Activated B cell treated with CpG ODN at 0.5 μM for 24 hours (primary cell): ENCODE results near the gene ABR. TPM values are rescaled to one million over a fixed set of nuclear protein-coding genes. Genes with fewer than 3 reads are reported as not detected.

Source experiments
- ATAC-seq: fragments of 200-7000 bp; cut with Tn5 transposase; one replicate; pipeline ENCODE4 v1.10.0; 2021; ENCODE audit warnings: low read depth, mild to moderate bottlenecking, moderate library complexity
- CTCF ChIA-PET: fragments of 350-600 bp; sonication (Branson Sonifier 250); formaldehyde crosslinking; loops from one replicate; lab custom pipeline; 2021; ENCODE audit warnings: antibody characterized with exemption; lab: Charles Lee
- POLR2A ChIA-PET: fragments of 350-600 bp; sonication (Branson Sonifier 250); formaldehyde crosslinking; loops from one replicate; lab custom pipeline; 2021; ENCODE audit warnings: antibody characterized with exemption; lab: Charles Lee
- DNase-seq: peaks from one replicate; pipeline ENCODE4 v3.0.0; 2022
- H3K27ac Mint-ChIP-seq: one replicate; pipeline ENCODE4 v1.8.0; 2020; ENCODE audit warnings: mixed read lengths
- H3K27me3 Mint-ChIP-seq: one replicate; pipeline ENCODE4 v1.8.0; 2021; ENCODE audit warnings: mixed read lengths
- H3K36me3 Mint-ChIP-seq: one replicate; pipeline ENCODE4 v1.8.0; 2021; ENCODE audit warnings: low read depth, mixed read lengths
- H3K4me1 Mint-ChIP-seq: one replicate; pipeline ENCODE4 v1.8.0; 2021; ENCODE audit warnings: mixed read lengths
- H3K4me3 Mint-ChIP-seq: one replicate; pipeline ENCODE4 v1.8.0; 2020; ENCODE audit warnings: mild to moderate bottlenecking, mixed read lengths
- H3K9me3 Mint-ChIP-seq: one replicate; pipeline ENCODE4 v1.8.0; 2020; ENCODE audit warnings: mixed read lengths
- intact Hi-C: fragments of 100-400 bp; cut with micrococcal nuclease; formaldehyde crosslinking; loops from one replicate; pipeline ENCODE4 v1.15.1; 2024
- total RNA-seq: library from RNA; stranded (reverse); gene quantifications from 2 replicates; pipeline ENCODE4 v1.2.3, GENCODE V29; 2022
- TF ChIP-seq, protein P1 (sequence below): fragments of 200-600 bp; IDR thresholded peaks from one replicate; pipeline ENCODE4 v1.8.0; 2022; ENCODE audit warnings: antibody characterized with exemption, mild to moderate bottlenecking

ABR gene
- total RNA-seq, 1 donor from 2014 or later = 150 TPM

GRCh38 chr17:1058423-1059130 is 121.2 kb downstream of the ABR start:
- ATAC-seq (no peak), DNase-seq (no peak)
- no peak overlapping the region for H3K4me3 Mint-ChIP-seq
- POLR2A ChIA-PET = no interaction called here
- peaks cover 2% of the 10 kb centered on the region for H3K4me1 Mint-ChIP-seq
- CTCF ChIA-PET = no interaction called here
- intact Hi-C loops = loop anchor here (5.0 kb wide), 1 partner anchor 274 kb away; no protein-coding TSS in a partner anchor
- peaks cover 55% of the 10 kb centered on the region for H3K36me3 Mint-ChIP-seq
- TF ChIP-seq, protein P1, sequence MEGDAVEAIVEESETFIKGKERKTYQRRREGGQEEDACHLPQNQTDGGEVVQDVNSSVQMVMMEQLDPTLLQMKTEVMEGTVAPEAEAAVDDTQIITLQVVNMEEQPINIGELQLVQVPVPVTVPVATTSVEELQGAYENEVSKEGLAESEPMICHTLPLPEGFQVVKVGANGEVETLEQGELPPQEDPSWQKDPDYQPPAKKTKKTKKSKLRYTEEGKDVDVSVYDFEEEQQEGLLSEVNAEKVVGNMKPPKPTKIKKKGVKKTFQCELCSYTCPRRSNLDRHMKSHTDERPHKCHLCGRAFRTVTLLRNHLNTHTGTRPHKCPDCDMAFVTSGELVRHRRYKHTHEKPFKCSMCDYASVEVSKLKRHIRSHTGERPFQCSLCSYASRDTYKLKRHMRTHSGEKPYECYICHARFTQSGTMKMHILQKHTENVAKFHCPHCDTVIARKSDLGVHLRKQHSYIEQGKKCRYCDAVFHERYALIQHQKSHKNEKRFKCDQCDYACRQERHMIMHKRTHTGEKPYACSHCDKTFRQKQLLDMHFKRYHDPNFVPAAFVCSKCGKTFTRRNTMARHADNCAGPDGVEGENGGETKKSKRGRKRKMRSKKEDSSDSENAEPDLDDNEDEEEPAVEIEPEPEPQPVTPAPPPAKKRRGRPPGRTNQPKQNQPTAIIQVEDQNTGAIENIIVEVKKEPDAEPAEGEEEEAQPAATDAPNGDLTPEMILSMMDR = no peak
- no peak overlapping the region for H3K27ac Mint-ChIP-seq
- no peaks in the 10 kb centered on the region for H3K27me3 Mint-ChIP-seq
- no peaks in the 10 kb centered on the region for H3K9me3 Mint-ChIP-seq

- no peak overlapping the region for H3K27ac Mint-ChIP-seq
These were observed 123.0 kb downstream of the ABR start for GRCh38 chr17:1056761-1057160.

DNA sequence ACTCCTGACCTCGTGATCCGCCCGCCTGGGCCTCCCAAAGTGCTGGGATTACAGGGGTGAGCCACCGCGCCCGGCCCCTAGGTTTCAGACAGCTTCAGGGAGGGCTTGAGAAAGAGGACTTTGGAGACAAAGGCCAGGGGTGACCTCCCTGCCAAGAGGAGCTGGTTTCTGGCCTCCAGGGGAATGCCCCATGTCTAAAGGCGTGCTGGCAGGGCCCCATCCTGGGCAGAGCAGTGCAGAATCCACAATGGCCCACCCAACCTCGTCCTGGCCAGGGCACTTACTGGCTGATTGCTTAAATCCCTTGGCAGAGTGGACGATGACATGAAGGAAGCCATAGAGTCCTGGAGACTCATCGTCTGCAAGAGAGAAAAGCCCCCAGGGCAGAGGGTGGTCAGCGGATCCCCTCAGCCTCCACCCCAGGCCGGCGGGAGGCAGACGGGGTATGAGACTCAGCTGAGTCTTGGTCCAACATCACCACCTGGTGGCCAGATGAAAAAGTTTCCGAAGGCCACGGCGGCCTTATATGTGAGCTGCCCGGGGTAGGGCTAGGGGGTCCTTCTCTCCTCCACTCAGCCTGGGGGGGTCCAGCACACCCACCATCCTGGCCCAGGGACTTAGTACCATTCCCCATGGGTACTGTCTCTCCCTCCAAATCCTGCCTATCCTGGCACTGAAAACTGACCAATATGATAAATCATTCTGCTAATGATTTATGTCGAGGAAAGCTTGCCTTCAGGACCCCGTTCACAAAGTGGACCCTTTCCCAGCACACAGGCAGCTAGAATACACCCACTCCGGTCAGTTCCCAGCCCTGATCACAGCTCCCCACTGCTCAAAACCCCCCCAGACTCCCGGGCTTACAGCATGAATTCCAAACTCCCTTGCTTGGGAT is 123.8 kb downstream of the ABR start:
- peaks cover 51% of the 10 kb centered on the region for H3K36me3 Mint-ChIP-seq
- no peaks in the 10 kb centered on the region for H3K9me3 Mint-ChIP-seq
- H3K4me1 Mint-ChIP-seq = peaks cover 2% of the 10 kb centered on the region
- no peak overlapping the region for H3K27ac Mint-ChIP-seq
- intact Hi-C loops = loop anchor here (1.0 to 5.0 kb wide), 2 partner anchors 262 to 276 kb away; no protein-coding TSS in a partner anchor
- H3K27me3 Mint-ChIP-seq = no peaks in the 10 kb centered on the region
- ATAC-seq (peak; percentile 64), DNase-seq (peak; percentile 30)
- CTCF ChIA-PET = interaction anchor here (0.6 to 1.5 kb wide), 9 partner anchors 9 to 947 kb away, joined by 3 to 8 read pairs (median 4); partner anchors contain the start of gene TIMM22
- TF ChIP-seq, protein P1 = peak; percentile 33
- H3K4me3 Mint-ChIP-seq = no peak overlapping the region
- POLR2A ChIA-PET = no interaction called here

More at GRCh38 chr17:1056761-1057160, 123.0 kb downstream of the ABR start:
- CTCF ChIA-PET = interaction anchor here (0.6 to 1.5 kb wide), 7 partner anchors 13 to 947 kb away, joined by 3 to 8 read pairs (median 4); partner anchors contain the start of gene TIMM22
- Mint-ChIP-seq H3K4me3 (no peak overlapping the region), H3K36me3 (peaks cover 56% of the 10 kb centered on the region), H3K27me3 (no peaks in the 10 kb centered on the region), H3K9me3 (no peaks in the 10 kb centered on the region), H3K4me1 (peaks cover 2% of the 10 kb centered on the region)
- intact Hi-C loops = loop anchor here (1.0 to 5.0 kb wide), 2 partner anchors 262 to 276 kb away; no protein-coding TSS in a partner anchor
- ATAC-seq (no peak), DNase-seq (no peak)
- POLR2A ChIA-PET = no interaction called here
- TF ChIP-seq, protein P1 = no peak

GRCh38 chr17:1055231-1055630 is 124.5 kb downstream of the ABR start:
- Mint-ChIP-seq H3K9me3 (no peaks in the 10 kb centered on the region), H3K27ac (no peak overlapping the region), H3K27me3 (no peaks in the 10 kb centered on the region), H3K4me1 (no peaks in the 10 kb centered on the region), H3K4me3 (no peak overlapping the region), H3K36me3 (peaks cover 51% of the 10 kb centered on the region)
- no peak for DNase-seq
- intact Hi-C loops = loop anchor here (5.0 kb wide), 1 partner anchor 277 kb away; no protein-coding TSS in a partner anchor
- TF ChIP-seq, protein P1 = no peak
- no peak for ATAC-seq
- ChIA-PET POLR2A (no interaction called here), CTCF (interaction anchor here (1.0 to 1.5 kb wide), 4 partner anchors 8 to 261 kb away, joined by 3 to 8 read pairs (median 4); no protein-coding TSS in a partner anchor)
